HEK293 (cell line): Measurements from ENCODE around the gene MAP3K4.

Experiments
- CTCF ChIA-PET: fragments of 350-600 bp; formaldehyde crosslinking; extraction: SDS; loops from one replicate; lab custom pipeline; 2021; ENCODE audit warnings: antibody characterized with exemption; lab: Yijun Ruan, JAX
- POLR2A ChIA-PET: fragments of 300-600 bp; formaldehyde crosslinking; extraction: SDS; loops from one replicate; lab custom pipeline; 2020; ENCODE audit warnings: antibody characterized with exemption, inconsistent platforms; lab: Yijun Ruan, JAX
- H3K27ac ChIP-seq: fragments of 200-500 bp; sonication (Bioruptor generic); 2 replicates; pipeline ENCODE4 v1.5.1; 2014; ENCODE audit warnings: low read depth, low read length, control low read depth, inconsistent platforms; ENCODE audit errors: extremely low read depth
- H3K36me3 ChIP-seq, 2 experiments: fragments of 200-500 bp in 1 of 2; sonication (Bioruptor generic) in 1 of 2; 1 replicate in 1 of 2; 2 replicates in 1 of 2; pipeline ENCODE4 v1.5.1; 2014 to 2017; ENCODE audit warnings: inconsistent platforms in 2 of 2, low read length in 2 of 2; ENCODE audit not compliant: control insufficient read depth in 2 of 2, insufficient read depth in 1 of 2
- H3K4me1 ChIP-seq: fragments of 200-500 bp; sonication (Bioruptor generic); 2 replicates; pipeline ENCODE4 v1.5.1; 2014; ENCODE audit warnings: mild to moderate bottlenecking, low read length, inconsistent platforms; ENCODE audit not compliant: control insufficient read depth, insufficient read depth
- H3K4me3 ChIP-seq: 2 replicates; pipeline ENCODE4 v1.5.1; 2011; ENCODE audit warnings: low read depth, mild to moderate bottlenecking, control low read depth, low read length, moderate library complexity
- H3K9me3 ChIP-seq: fragments of 200-500 bp; sonication (Bioruptor generic); 2 replicates; pipeline ENCODE4 v1.5.1; 2014; ENCODE audit warnings: low read depth, low read length, inconsistent platforms; ENCODE audit not compliant: control insufficient read depth, insufficient read depth
- KLF10 ChIP-seq: fragments of 450-650 bp; IDR thresholded peaks from 2 replicates; pipeline ENCODE4 v1.5.1; 2018; ENCODE audit warnings: missing biosample characterization, mild to moderate bottlenecking, missing genetic modification characterization
- MYNN ChIP-seq: fragments of 450-650 bp; formaldehyde crosslinking; IDR thresholded peaks from 2 replicates; pipeline ENCODE4 v1.5.1; 2016; ENCODE audit warnings: missing biosample characterization, missing genetic modification characterization, borderline replicate concordance
- OSR2 ChIP-seq: fragments of 450-650 bp; formaldehyde crosslinking; IDR thresholded peaks from 2 replicates; pipeline ENCODE4 v1.5.1; 2016; ENCODE audit warnings: missing biosample characterization, missing genetic modification characterization
- SP3 ChIP-seq: fragments of 450-650 bp; formaldehyde crosslinking; IDR thresholded peaks from 2 replicates; pipeline ENCODE4 v1.5.1; 2016; ENCODE audit warnings: missing biosample characterization, missing genetic modification characterization
- YY2 ChIP-seq: fragments of 450-650 bp; formaldehyde crosslinking; IDR thresholded peaks from 2 replicates; pipeline ENCODE4 v1.5.1; 2016; ENCODE audit warnings: missing biosample characterization, missing genetic modification characterization
- ZBTB20 ChIP-seq: fragments of 450-650 bp; formaldehyde crosslinking; IDR thresholded peaks from 2 replicates; pipeline ENCODE4 v1.5.1; 2016; ENCODE audit warnings: missing biosample characterization, missing genetic modification characterization
- ZNF10 ChIP-seq: fragments of 450-650 bp; formaldehyde crosslinking; IDR thresholded peaks from 2 replicates; pipeline ENCODE4 v1.5.1; 2017; ENCODE audit warnings: missing biosample characterization, missing genetic modification characterization
- ZNF114 ChIP-seq: fragments of 450-650 bp; formaldehyde crosslinking; IDR thresholded peaks from 2 replicates; pipeline ENCODE4 v1.5.0; 2017; ENCODE audit warnings: missing biosample characterization, missing genetic modification characterization
- ZNF121 ChIP-seq: fragments of 450-650 bp; formaldehyde crosslinking; IDR thresholded peaks from 2 replicates; pipeline ENCODE4 v1.5.1; 2016; ENCODE audit warnings: missing biosample characterization, missing genetic modification characterization
- ZNF175 ChIP-seq: fragments of 450-650 bp; formaldehyde crosslinking; IDR thresholded peaks from 2 replicates; pipeline ENCODE4 v1.5.1; 2016; ENCODE audit warnings: missing biosample characterization, missing genetic modification characterization
- ZNF2 ChIP-seq: fragments of 450-650 bp; formaldehyde crosslinking; IDR thresholded peaks from 2 replicates; pipeline ENCODE4 v1.5.1; 2016; ENCODE audit warnings: missing biosample characterization, missing genetic modification characterization
- ZNF214 ChIP-seq: fragments of 450-650 bp; formaldehyde crosslinking; IDR thresholded peaks from 2 replicates; pipeline ENCODE4 v1.5.1; 2017; ENCODE audit warnings: missing biosample characterization, mild to moderate bottlenecking, missing genetic modification characterization, borderline replicate concordance
- ZNF311 ChIP-seq: fragments of 450-650 bp; formaldehyde crosslinking; IDR thresholded peaks from 2 replicates; pipeline ENCODE4 v1.5.1; 2017; ENCODE audit warnings: missing biosample characterization, missing genetic modification characterization, borderline replicate concordance
- ZNF366 ChIP-seq: fragments of 450-650 bp; formaldehyde crosslinking; conservative IDR thresholded peaks from 2 replicates; pipeline ENCODE4 v1.5.1; 2016; ENCODE audit warnings: missing biosample characterization, missing genetic modification characterization
- ZNF391 ChIP-seq: fragments of 450-650 bp; formaldehyde crosslinking; IDR thresholded peaks from 2 replicates; pipeline ENCODE4 v1.5.1; 2016; ENCODE audit warnings: low read depth, missing biosample characterization, missing genetic modification characterization, borderline replicate concordance
- ZNF394 ChIP-seq: fragments of 450-650 bp; formaldehyde crosslinking; IDR thresholded peaks from 2 replicates; pipeline ENCODE4 v1.5.1; 2016; ENCODE audit warnings: missing biosample characterization, missing genetic modification characterization, mild to moderate bottlenecking, moderate library complexity, borderline replicate concordance
- ZNF423 ChIP-seq: fragments of 450-650 bp; formaldehyde crosslinking; IDR thresholded peaks from 2 replicates; pipeline ENCODE4 v1.5.1; 2016; ENCODE audit warnings: missing biosample characterization, missing genetic modification characterization
- ZNF48 ChIP-seq: fragments of 450-650 bp; formaldehyde crosslinking; IDR thresholded peaks from 2 replicates; pipeline ENCODE4 v1.5.1; 2016; ENCODE audit warnings: missing biosample characterization, missing genetic modification characterization
- ZNF529 ChIP-seq: fragments of 450-650 bp; formaldehyde crosslinking; IDR thresholded peaks from 2 replicates; pipeline ENCODE4 v1.5.1; 2017; ENCODE audit warnings: missing genetic modification characterization, missing biosample characterization; ENCODE audit not compliant: insufficient replicate concordance
- ZNF544 ChIP-seq: fragments of 450-650 bp; formaldehyde crosslinking; IDR thresholded peaks from 2 replicates; pipeline ENCODE4 v1.5.0; 2017; ENCODE audit warnings: missing biosample characterization, missing genetic modification characterization
- ZNF560 ChIP-seq: fragments of 450-650 bp; formaldehyde crosslinking; IDR thresholded peaks from 2 replicates; pipeline ENCODE4 v1.5.1; 2017; ENCODE audit warnings: missing biosample characterization, missing genetic modification characterization, borderline replicate concordance
- ZNF585B ChIP-seq: fragments of 450-650 bp; formaldehyde crosslinking; IDR thresholded peaks from 2 replicates; pipeline ENCODE4 v1.5.1; 2016; ENCODE audit warnings: missing biosample characterization, missing genetic modification characterization
- ZNF610 ChIP-seq: fragments of 450-650 bp; formaldehyde crosslinking; IDR thresholded peaks from 2 replicates; pipeline ENCODE4 v1.5.1; 2016; ENCODE audit warnings: missing biosample characterization, missing genetic modification characterization, borderline replicate concordance
- ZNF621 ChIP-seq: fragments of 450-650 bp; formaldehyde crosslinking; IDR thresholded peaks from 2 replicates; pipeline ENCODE4 v1.5.1; 2017; ENCODE audit warnings: missing biosample characterization, missing genetic modification characterization
- ZNF629 ChIP-seq: fragments of 450-650 bp; formaldehyde crosslinking; IDR thresholded peaks from 2 replicates; pipeline ENCODE4 v1.5.1; 2017; ENCODE audit warnings: missing biosample characterization, missing genetic modification characterization
- ZNF747 ChIP-seq: fragments of 450-650 bp; formaldehyde crosslinking; IDR thresholded peaks from 2 replicates; pipeline ENCODE4 v1.5.1; 2016; ENCODE audit warnings: missing biosample characterization, missing genetic modification characterization
- ZNF776 ChIP-seq: fragments of 450-650 bp; formaldehyde crosslinking; IDR thresholded peaks from 2 replicates; pipeline ENCODE4 v1.5.0; 2017; ENCODE audit warnings: missing biosample characterization, missing genetic modification characterization, borderline replicate concordance
- ZNF777 ChIP-seq: fragments of 450-650 bp; formaldehyde crosslinking; IDR thresholded peaks from 2 replicates; pipeline ENCODE4 v1.5.1; 2017; ENCODE audit warnings: missing biosample characterization, missing genetic modification characterization, borderline replicate concordance
- ZNF792 ChIP-seq: fragments of 450-650 bp; formaldehyde crosslinking; IDR thresholded peaks from 2 replicates; pipeline ENCODE4 v1.5.1; 2016; ENCODE audit warnings: missing biosample characterization, missing genetic modification characterization
- ZNF837 ChIP-seq: fragments of 450-650 bp; formaldehyde crosslinking; IDR thresholded peaks from 2 replicates; pipeline ENCODE4 v1.5.1; 2016; ENCODE audit warnings: missing biosample characterization, missing genetic modification characterization
- TF ChIP-seq, protein P1 (sequence below): fragments of 450-650 bp; formaldehyde crosslinking; IDR thresholded peaks from 2 replicates; pipeline ENCODE4 v1.5.1; 2016; ENCODE audit warnings: missing biosample characterization, missing genetic modification characterization
- TF ChIP-seq, protein P2 (sequence below): fragments of 450-650 bp; formaldehyde crosslinking; IDR thresholded peaks from 2 replicates; pipeline ENCODE4 v1.5.1; 2016; ENCODE audit warnings: missing biosample characterization, missing genetic modification characterization
- TF ChIP-seq, protein P3 (sequence below): sonication (generic); formaldehyde crosslinking; IDR thresholded peaks from 2 replicates; pipeline ENCODE4 v1.8.1; 2022; ENCODE audit warnings: mild to moderate bottlenecking, moderate library complexity, missing genetic modification reagents

Gene MAP3K4

DNA sequence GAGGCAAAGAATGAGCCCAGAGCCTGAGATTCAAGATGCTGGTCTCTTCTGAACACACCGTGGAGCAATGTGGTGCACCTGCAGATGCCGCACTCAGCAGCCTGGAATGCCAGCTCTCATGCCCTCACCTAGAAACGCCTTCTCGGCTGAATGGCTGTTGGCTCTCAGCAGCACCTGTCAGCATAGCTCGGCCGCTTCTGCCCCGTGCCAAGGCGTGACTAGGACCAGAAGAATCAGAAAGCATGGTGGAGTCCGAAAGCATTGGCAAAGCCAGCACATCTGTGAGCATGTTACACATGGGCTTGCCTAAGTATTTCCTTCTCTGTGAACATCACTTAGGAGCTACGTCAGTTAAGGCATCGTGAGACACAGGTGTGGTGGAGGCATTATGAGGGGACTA, 140.8 kb downstream of the MAP3K4 start:
- H3K27ac ChIP-seq: no peak overlapping the region
- peaks cover 0 to 65% of the 10 kb centered on the region in 2 experiments; a peak in 1 of 3 replicates for H3K36me3 ChIP-seq
- no peak for TF ChIP-seq YY2 (tag by site-specific recombination)
- no peak for TF ChIP-seq ZNF777 (tag by site-specific recombination)
- no peak for TF ChIP-seq ZNF366 (tag by site-specific recombination)
- TF ChIP-seq ZNF629: no peak
- TF ChIP-seq ZNF391 (tag by site-specific recombination): no peak
- TF ChIP-seq OSR2 (tag by site-specific recombination): no peak
- TF ChIP-seq ZNF10 (tag by site-specific recombination): no peak
- TF ChIP-seq ZNF529 (tag by site-specific recombination): no peak
- TF ChIP-seq ZNF560 (tag by site-specific recombination): no peak
- TF ChIP-seq ZNF175: no peak
- TF ChIP-seq ZNF121 (tag by site-specific recombination): no peak
- no peak for TF ChIP-seq ZNF394 (tag by site-specific recombination)
- no peak for TF ChIP-seq ZNF621 (tag by site-specific recombination)
- no peak for TF ChIP-seq KLF10 (tag by site-specific recombination)
- no peak for TF ChIP-seq ZNF544 (tag by site-specific recombination)
- no peak for TF ChIP-seq ZNF114 (tag by site-specific recombination)
- TF ChIP-seq ZNF792 (tag by site-specific recombination): no peak
- TF ChIP-seq, protein P1, sequence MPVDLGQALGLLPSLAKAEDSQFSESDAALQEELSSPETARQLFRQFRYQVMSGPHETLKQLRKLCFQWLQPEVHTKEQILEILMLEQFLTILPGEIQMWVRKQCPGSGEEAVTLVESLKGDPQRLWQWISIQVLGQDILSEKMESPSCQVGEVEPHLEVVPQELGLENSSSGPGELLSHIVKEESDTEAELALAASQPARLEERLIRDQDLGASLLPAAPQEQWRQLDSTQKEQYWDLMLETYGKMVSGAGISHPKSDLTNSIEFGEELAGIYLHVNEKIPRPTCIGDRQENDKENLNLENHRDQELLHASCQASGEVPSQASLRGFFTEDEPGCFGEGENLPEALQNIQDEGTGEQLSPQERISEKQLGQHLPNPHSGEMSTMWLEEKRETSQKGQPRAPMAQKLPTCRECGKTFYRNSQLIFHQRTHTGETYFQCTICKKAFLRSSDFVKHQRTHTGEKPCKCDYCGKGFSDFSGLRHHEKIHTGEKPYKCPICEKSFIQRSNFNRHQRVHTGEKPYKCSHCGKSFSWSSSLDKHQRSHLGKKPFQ (tag by site-specific recombination): no peak
- H3K9me3 ChIP-seq: no peaks in the 10 kb centered on the region
- POLR2A ChIA-PET: no interaction called here
- no peaks in the 10 kb centered on the region for H3K4me1 ChIP-seq
- H3K4me3 ChIP-seq: no peak overlapping the region
- CTCF ChIA-PET: interaction anchor here (1.1 kb wide), 1 partner anchor 202 kb away, joined by 3 read pairs; no protein-coding TSS in a partner anchor

DNA sequence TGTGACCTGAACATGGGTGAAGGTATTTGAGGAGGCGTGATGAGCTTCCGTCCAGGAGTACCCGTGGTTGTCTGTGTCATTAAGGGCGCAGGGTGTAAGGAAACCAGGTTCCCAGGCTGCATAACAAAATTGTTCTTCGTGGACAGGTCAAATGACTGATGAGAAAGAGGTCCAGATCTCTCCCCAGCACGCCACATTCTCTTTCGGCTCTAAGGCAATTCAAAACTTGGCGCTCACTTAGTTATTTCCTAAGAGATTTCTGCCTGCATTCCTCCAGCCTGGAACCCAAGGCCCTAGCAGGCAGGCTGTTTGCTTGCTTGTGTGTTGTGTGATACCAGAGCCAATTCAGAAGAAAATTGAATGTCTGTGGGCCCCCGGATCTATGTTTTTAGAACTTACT, 142.4 kb downstream of the MAP3K4 start:
- no peaks in the 10 kb centered on the region for H3K9me3 ChIP-seq
- H3K27ac ChIP-seq: no peak overlapping the region
- TF ChIP-seq ZNF837 (tag by site-specific recombination) (no peak), MYNN (tag by site-specific recombination) (no peak), ZNF2 (no peak), SP3 (tag by site-specific recombination) (no peak), ZNF423 (tag by site-specific recombination) (no peak), ZNF311 (tag by site-specific recombination) (no peak), ZNF214 (tag by site-specific recombination) (no peak), ZNF610 (tag by site-specific recombination) (no peak), ZBTB20 (tag by site-specific recombination) (no peak), ZNF776 (tag by site-specific recombination) (no peak), ZNF585B (tag by site-specific recombination) (no peak), ZNF48 (no peak), ZNF747 (tag by site-specific recombination) (no peak)
- TF ChIP-seq, protein P2, sequence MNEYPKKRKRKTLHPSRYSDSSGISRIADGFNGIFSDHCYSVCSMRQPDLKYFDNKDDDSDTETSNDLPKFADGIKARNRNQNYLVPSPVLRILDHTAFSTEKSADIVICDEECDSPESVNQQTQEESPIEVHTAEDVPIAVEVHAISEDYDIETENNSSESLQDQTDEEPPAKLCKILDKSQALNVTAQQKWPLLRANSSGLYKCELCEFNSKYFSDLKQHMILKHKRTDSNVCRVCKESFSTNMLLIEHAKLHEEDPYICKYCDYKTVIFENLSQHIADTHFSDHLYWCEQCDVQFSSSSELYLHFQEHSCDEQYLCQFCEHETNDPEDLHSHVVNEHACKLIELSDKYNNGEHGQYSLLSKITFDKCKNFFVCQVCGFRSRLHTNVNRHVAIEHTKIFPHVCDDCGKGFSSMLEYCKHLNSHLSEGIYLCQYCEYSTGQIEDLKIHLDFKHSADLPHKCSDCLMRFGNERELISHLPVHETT: no peak
- TF ChIP-seq, protein P3, sequence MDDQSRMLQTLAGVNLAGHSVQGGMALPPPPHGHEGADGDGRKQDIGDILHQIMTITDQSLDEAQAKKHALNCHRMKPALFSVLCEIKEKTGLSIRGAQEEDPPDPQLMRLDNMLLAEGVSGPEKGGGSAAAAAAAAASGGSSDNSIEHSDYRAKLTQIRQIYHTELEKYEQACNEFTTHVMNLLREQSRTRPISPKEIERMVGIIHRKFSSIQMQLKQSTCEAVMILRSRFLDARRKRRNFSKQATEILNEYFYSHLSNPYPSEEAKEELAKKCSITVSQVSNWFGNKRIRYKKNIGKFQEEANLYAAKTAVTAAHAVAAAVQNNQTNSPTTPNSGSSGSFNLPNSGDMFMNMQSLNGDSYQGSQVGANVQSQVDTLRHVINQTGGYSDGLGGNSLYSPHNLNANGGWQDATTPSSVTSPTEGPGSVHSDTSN (CRISPR knock-in tag): no peak
- POLR2A ChIA-PET: interaction anchor here (1.4 kb wide), 1 partner anchor 142 kb away, joined by 3 read pairs; no protein-coding TSS in a partner anchor
- no peaks in the 10 kb centered on the region for H3K4me1 ChIP-seq
- H3K4me3 ChIP-seq: no peak overlapping the region
- CTCF ChIA-PET: interaction anchor here (0.6 kb wide), 1 partner anchor 16 kb away, joined by 4 read pairs; no protein-coding TSS in a partner anchor
- peaks cover 0 to 71% of the 10 kb centered on the region in 2 experiments; a peak in 1 of 3 replicates for H3K36me3 ChIP-seq
